GM13977 (cell line): ENCODE data around the gene BRMS1.

ENCODE experiments used
- DNase-seq: peaks from one replicate; pipeline ENCODE4 v3.0.0; 2012; ENCODE audit warnings: low spot score
- in situ Hi-C: fragments of 300-500 bp; cut with MboI; formaldehyde crosslinking; loops from one replicate; pipeline ENCODE4 v1.12.0; 2022; ENCODE audit warnings: low sequenced_read_pairs, low pct_unique_long_range_greater_than_20kb, mixed read lengths, inconsistent platforms; ENCODE audit not compliant: unreplicated experiment
- TF ChIP-seq, protein P1 (sequence below): IDR thresholded peaks from 2 replicates; pipeline ENCODE4 v1.5.1; 2012; ENCODE audit warnings: mild to moderate bottlenecking, control low read depth; ENCODE audit not compliant: insufficient read depth; ENCODE audit errors: extremely low read depth, missing control alignments

The BRMS1 gene

DNA sequence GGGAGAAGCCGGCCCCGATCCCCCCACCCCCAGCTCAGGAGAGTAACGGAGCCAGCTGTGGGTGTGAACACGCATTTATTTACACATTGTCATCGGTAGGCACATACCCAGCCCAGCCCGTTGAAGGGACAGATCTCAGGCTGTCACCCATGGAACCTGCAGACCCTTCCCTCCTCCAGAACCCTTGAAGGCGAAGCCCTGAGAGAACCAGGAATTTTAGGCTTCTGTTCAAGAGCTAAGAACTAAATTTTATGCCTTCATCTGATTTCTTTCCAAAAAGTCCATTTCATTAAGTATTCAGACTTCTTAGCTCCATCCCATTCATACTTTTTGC lies 379 bp upstream of the BRMS1 start:
- no peak for DNase-seq
- TF ChIP-seq, protein P1, sequence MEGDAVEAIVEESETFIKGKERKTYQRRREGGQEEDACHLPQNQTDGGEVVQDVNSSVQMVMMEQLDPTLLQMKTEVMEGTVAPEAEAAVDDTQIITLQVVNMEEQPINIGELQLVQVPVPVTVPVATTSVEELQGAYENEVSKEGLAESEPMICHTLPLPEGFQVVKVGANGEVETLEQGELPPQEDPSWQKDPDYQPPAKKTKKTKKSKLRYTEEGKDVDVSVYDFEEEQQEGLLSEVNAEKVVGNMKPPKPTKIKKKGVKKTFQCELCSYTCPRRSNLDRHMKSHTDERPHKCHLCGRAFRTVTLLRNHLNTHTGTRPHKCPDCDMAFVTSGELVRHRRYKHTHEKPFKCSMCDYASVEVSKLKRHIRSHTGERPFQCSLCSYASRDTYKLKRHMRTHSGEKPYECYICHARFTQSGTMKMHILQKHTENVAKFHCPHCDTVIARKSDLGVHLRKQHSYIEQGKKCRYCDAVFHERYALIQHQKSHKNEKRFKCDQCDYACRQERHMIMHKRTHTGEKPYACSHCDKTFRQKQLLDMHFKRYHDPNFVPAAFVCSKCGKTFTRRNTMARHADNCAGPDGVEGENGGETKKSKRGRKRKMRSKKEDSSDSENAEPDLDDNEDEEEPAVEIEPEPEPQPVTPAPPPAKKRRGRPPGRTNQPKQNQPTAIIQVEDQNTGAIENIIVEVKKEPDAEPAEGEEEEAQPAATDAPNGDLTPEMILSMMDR, result no peak
- in situ Hi-C loops, result no loop called here

DNA sequence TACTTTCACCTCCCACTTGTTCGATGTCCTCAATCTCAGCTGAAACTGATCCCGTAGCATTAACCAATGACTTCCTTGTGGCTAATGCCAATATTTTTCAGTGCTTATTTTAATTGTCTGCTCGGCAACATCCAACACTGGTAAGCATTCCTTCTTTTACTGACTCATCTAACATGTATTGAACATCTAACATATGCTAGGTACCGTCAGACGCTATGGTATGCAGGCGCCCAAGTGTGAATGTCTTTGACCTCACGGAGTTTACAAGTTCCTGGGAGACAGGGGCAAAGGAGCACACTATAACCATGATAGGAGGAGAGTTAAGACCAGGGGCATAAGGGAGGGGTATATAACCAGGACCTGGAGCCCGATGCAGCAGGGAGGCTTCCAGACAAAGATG lies 1.7 kb downstream of the BRMS1 start:
- in situ Hi-C loops, result no loop called here
- DNase-seq, result no peak
- TF ChIP-seq, protein P1, result no peak

DNA sequence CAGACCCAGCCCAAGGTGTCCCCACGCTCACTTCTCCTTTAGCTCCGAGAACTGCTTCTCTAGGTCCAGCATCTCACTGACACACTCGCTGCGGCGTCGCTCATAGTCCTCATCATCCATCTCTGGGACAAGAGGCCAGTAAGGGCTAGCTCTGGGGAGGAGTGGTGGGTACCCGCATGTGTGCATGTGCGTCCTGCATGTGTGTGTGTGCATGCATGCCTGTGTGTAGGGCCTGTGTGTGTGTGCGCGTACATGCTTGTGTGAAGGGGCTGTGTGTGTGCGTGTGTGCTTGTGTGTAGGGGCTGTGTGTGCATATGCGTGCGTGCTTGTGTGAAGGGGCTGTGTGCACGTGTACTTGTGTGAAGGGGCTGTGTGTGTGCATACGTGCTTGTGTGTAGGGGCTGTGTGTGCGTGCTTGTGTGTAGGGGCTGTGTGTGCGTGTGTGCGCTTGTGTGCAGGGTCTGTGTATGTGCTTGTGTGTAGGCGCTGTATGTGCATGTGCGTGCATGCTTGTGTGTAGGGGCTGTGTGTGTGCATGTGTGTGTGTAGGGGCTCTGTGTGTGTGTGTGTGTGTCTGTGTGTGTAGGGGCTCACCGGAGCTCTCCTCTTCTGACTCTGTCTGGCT lies 3.3 kb downstream of the BRMS1 start:
- TF ChIP-seq, protein P1, result no peak
- no peak for DNase-seq
- in situ Hi-C loops, result no loop called here

DNA sequence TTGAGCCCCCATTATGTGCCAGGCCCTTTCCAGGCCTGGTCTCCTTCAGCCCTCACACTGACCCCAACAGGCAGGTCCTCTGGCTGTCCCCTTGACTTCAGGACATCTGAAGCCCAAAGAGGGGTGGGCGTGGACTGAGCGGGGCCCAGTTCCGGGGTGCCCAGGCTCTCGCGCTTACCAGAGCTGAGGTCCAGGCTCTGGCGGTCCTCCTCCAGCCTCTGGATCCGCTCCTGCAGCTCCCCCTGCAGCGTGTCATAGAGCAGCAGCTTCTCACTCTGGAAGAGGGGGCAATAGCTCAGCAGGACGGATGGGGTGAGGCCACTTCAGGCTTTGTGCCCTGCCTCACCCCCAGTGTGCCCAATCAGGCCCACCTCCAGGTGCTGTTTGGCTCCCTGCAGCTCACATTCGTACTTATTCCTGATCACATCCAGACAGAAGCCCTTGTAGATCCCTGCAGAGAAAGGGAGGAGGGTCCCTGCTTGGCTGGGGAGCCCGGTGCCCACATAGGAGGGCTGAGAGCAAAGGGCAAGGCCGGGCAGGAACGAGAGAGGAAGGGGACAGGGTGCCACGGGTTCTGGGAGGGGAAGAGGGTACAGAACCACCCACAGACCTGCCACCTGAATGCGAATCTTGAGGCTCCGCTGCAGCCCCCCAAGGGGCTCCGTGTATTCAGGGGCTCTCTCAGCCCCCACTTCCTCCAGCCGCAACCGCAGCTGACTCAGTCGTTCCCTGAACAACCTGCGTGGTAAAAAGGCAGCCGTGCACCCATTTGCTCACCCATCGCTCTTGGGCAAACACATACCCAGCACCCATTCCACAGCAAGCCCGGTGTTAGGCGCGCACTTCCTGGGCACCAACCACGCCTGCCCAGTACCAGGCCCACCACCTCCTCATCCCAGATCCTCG lies 4.1 kb downstream of the BRMS1 start:
- in situ Hi-C loops, result no loop called here
- TF ChIP-seq, protein P1, result no peak
- DNase-seq, result no peak

DNA sequence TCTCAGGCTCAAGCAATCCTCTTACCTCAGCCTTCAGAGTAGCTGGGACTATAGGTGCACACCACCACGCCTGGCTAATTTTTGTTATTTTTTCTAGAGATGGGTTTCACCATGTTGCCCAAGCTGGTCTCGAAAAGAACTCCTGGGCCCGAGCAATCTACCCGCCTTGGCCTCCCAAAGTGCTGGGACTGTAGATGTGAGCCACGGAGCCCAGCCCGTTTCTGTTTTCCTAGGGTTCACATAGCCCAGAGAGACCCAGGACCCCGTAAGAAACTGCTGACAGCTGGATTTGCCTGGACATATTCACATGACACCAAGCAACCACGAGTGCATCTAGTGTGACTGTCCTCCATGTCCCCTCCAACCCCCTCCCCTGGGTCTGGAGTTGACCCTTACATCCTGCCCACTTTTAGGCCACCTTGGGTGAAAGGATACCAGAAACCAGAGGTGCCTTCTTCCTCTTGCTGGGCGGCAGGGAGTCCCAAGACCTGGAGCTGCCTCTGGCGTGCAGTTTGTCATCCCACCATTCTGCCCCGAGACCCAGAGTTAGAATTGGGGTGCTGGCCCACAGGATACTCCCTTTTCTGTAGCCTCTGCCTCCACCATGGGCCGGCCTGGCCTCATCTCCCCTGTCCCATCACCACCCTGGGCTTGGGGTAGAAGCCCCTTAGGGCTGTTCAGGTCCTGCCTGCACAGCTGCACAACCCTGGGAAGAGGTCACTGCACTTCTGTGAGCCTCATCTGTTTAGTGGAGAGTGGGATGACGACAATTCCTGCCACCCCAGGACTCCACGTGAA lies 5.0 kb downstream of the BRMS1 start:
- in situ Hi-C loops, result no loop called here
- TF ChIP-seq, protein P1, result no peak
- DNase-seq, result no peak

DNA sequence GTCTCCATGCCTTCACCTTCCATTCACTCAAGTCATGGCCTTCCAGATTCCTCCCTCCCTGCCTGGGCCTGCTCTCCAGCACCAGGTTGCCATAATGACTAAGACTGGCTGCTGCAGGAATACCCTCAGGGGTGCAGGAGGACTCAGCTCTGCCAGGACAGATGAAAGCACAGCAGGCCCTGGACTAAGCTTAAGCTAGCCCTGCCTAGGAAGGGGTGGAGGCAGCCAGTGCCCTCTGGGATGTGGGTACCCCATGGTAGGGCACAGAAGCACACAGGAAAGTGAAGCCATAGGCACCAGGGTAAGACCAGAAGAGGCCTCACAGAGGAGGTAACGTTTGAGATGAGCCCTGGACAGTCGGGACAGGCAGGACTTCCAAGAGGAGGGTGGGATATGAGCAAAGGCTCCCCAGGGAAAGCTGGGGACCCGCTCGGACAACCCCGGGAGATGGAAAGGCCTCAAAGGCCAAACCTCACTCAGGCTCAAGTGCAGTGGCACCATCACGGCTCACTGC lies 5.7 kb downstream of the BRMS1 start:
- TF ChIP-seq, protein P1, result no peak
- DNase-seq, result no peak
- in situ Hi-C loops, result no loop called here
